ENCODE results near the gene C1QTNF1. TPM values are rescaled to one million over a fixed set of nuclear protein-coding genes. Genes with fewer than 3 reads are reported as not detected.
"Not testable (repeated sequence)": the region's sequence is repeated elsewhere in the genome, so short reads cannot be mapped to it uniquely, and the experiment has no call there.

Gene C1QTNF1
- total RNA-seq, 1 donor from 2014 or later = 15.8 TPM

- no peak for DNase-seq
Observed at GRCh38 chr17:79057737-79058385, 33.9 kb downstream of the C1QTNF1 start.

DNA sequence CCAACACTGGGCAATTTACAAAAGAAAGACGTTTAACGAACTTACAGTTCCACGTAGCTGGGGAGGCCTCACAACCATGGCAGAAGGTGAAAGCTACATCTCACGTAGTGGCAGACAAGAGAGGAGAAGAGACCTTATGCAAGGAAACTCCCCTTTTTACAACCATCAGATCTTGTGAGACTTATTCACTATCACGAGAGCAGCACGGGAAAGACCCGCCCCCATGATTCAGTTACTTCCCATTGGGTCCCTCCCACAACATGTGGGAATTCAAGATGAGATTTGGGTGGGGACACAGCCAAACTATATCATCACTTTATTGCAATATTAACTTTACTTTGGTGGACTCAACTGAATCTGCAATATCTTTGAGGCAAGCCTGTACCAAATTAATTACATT is 38.7 kb downstream of the C1QTNF1 start:
- DNase-seq = no peak

DNA sequence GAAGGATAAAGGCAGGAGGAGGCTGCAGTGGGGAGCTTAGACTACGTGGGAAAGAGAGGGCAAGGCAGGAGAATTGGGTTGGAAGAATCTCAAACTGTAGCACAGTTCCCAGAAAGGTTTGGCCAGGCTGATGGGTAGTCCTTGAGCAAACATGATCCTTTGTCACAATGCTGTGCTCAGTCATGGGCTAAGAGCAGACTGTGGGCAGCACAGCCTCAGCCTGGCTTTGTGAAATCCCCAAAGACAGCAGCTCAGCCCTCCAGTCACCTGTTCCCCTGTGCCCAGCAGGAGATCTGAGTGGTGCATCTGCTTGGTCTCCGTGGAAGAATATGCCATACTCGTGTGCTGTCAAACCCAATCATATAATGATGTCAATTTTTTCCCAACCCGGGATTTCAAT is 40.1 kb downstream of the C1QTNF1 start:
- DNase-seq = no peak

- no peak for DNase-seq
Observed at GRCh38 chr17:79065105-79065670, 41.2 kb downstream of the C1QTNF1 start.

GRCh38 chr17:79066963-79067362 is 43.0 kb downstream of the C1QTNF1 start:
- DNase-seq = no peak

DNA sequence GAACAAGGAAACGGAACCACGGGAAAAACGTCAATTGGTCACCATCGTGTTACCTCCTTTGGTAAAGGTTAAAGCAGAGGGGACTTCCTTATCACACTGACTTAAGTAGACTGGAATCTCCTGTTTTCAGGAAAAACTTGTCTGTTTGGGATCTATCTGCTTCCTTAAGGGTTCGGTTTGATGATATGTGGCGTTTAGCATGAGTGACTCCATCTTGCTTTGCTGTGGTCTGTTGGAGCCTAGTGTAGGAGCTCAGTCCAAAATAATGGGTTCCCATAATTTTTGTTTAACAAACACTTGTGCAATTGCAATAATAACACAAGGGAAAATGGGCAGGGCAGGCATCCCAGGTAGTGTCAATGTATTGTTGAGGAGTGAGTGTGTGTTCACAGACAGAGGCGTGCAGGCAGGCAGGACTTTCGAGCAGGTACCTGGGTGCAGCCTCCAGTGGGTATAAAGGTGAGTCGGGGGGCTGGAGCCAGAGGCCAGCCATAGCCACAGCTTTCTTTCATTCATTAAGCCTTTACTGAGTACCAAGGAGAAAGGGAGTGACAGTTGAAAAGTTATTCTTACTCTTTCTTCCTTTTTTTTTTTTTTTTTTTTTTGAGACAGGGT is 46.4 kb downstream of the C1QTNF1 start:
- DNase-seq = no peak

DNA sequence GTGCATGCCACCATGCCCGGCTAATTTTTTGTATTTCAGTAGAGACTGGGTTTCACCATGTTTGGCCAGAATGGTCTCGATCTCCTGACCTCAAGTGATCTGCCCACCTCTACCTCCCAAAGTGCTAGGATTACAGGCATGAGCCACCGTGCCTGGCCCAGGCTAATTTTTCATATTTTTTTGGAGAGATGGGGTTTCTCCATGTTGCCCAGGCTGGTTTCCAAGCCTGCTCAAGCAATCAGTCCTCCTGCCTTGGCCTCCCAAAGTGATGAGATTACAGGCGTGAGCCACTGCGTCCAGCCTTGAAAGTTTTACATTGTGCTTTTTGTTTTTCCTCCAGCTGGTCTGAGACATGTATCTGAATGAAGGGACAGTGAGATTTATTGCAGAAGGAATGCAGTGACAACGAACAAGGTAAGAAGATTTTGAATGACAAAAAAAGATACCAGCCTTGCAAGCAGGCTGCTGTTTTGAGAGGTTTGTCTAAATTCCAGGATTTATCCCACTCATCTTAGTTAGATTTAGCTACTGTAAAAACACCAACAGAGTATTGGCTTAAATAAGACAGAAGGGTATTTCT is 47.3 kb downstream of the C1QTNF1 start:
- no peak for DNase-seq

DNA sequence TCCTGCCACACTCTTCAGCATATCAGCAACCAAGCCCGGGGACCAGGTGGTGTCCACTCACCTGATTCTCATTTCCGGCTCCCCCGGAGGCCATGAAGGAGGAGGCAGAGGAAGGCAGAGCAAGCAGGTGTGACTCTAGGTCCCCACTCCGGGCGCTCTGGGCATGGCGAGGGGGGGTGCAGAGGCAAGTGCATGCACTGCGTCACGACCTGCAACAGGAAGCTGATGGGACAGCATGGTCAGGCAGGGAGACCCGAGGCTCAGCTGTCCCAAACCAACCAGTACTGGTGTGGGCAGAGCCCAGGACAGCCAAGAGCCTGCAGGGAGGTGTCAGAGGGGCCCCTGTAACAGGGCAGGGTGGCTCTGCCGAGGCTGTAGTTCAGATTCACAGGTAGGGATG is 48.6 kb downstream of the C1QTNF1 start:
- DNase-seq = no peak

DNA sequence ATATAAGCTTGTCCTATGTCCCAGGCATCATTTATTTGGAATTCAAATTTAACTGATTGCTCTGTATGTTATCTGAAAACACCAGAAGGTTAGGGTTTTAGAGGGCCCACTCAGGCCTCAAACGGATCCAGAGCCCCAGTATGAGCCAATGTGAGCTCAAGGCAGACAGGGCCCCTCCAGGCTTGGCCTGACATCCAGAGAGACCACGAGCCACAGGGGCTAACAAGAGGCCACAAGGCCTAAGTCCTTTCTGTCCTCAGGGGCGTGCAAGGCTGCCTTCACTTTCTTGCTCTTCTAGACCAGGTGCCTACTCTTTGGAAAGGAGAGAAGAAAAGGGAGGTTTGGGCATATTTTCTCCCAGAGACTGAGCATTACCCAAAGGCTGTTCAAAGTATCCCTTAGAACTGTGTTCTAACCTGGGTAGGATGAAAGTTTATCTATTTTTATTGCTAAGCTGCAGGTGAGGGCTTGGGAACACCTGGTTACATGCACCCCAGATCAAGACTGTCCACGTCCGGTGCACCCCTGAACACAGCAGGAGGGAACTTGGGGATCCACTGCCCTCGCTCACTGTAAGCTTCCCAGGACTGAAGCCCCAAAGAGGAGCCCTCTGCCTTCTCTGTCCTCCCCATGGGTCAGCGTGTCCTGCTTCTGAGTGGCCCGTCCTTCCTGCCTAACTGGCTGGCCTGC is 49.2 kb downstream of the C1QTNF1 start:
- no peak for DNase-seq

- no peak for DNase-seq
Observed at GRCh38 chr17:79073706-79074088, 49.7 kb downstream of the C1QTNF1 start.

GRCh38 chr17:79074121-79074648 is 50.2 kb downstream of the C1QTNF1 start:
- not testable (repeated sequence) for DNase-seq

DNA sequence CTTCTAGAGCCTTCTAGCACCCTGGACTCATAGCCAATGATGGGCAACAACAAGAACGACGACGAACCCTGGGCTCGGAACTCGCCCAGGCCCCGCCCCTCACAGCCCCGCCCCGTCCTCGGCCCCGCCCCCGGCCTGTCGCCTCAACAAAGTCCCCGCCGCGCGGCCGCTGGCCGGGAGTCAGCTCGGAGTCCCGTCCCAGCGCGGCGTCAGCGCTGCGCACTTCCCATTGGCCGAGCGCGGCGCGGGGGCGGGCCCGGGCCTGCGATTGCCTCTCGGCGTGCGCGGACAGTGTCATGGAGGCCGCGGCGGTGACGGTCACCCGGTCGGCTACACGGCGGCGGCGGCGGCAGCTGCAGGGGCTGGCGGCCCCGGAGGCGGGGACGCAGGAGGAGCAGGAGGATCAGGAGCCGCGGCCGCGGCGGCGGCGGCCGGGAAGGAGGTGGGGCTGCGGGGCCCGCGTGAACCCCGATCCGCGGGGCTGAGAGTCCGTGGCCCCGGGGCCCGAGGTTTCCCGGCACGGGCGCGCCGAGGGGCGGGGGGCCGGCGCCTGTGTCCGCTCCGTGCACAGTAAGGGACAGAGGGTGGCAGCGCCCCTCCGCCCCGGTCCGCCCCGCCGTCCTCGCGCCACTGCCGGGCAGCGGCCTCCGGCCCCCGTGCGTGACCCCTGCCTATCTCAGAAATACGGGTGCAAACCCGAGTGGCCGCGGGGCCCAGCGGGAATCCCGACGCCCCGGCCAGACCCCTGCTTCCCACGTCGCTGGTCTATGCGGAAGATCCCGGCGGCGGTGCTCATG is 50.9 kb downstream of the C1QTNF1 start, which contains the start of gene ENGASE:
Gene ENGASE (plus strand): TSS at position 176 of the 797 bp plus-strand sequence. CDS start 121 bp downstream, at position 297.
- peak; percentile 91 for DNase-seq

DNA sequence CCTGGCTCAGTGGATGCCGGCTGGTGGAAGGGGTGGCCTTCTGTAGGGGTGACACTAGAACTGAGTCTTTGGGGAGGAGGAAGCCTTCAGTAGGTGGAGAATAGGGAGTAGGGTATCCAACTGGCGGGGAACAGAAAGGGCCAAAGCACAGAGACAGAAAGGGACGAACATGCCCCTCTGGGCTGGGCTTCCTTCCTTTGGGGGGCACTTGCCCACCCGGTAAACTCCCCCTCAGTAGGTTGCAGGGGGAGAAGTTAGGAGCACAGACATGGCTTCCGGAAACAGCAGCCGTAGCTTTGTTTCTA is 51.4 kb downstream of the C1QTNF1 start:
- DNase-seq = no peak

- DNase-seq = no peak
Observed at GRCh38 chr17:79075861-79076406, 52.0 kb downstream of the C1QTNF1 start.

DNA sequence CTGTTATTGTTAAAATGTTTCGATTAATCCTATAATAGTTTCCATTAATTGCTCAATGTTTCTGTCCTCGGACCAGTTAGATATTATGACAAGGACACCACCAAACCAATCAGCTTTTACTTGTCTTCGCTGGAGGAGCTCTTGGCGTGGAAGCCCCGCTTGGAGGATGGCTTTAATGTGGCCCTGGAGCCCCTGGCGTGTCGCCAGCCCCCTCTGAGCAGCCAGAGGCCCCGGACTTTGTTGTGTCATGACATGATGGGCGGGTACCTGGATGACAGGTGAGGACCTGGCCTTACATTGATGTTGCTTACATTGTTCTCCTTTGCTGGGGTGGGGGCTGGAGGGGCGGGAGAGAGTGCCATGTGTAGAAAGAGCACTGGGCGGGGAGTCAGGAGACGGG is 53.6 kb downstream of the C1QTNF1 start:
- DNase-seq = no peak

- no peak for DNase-seq
Observed at GRCh38 chr17:79078476-79079190, 54.7 kb downstream of the C1QTNF1 start.

DNA sequence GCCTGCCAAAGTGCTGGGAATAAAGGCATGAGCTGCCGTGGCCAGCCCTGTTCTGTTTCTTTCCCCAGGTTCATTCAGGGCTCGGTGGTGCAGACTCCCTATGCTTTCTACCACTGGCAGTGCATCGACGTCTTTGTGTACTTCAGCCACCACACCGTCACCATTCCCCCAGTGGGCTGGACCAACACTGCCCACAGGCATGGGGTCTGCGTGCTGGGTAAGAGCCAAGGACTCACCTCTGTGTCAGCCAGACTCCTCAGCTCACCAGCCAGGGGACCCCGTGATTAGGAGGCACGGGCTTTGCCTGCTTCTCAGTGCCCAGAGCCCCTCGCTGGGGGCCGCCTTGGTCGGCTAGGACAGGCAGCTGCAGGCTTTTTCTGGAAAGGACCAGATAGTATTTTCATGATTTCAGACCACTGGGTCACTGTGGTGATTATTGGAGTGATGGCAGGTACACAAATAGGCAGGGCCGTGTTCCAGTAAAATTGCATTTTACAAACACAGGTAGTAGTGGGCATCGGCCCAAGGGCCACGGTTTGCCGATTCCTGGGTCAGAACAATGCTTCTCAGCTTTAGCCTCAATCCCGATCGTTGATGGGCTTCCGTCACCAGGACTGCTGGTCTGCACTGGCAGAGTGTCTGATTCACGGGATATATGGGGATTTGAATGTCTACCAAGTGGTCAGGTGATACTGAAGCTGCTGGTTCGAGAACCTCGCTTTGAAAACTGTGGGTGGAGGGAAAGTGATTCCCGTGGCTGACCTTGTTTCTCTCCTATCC is 55.6 kb downstream of the C1QTNF1 start:
- DNase-seq = no peak

- DNase-seq = no peak
Observed at GRCh38 chr17:79080349-79080748, 56.4 kb downstream of the C1QTNF1 start.

DNA sequence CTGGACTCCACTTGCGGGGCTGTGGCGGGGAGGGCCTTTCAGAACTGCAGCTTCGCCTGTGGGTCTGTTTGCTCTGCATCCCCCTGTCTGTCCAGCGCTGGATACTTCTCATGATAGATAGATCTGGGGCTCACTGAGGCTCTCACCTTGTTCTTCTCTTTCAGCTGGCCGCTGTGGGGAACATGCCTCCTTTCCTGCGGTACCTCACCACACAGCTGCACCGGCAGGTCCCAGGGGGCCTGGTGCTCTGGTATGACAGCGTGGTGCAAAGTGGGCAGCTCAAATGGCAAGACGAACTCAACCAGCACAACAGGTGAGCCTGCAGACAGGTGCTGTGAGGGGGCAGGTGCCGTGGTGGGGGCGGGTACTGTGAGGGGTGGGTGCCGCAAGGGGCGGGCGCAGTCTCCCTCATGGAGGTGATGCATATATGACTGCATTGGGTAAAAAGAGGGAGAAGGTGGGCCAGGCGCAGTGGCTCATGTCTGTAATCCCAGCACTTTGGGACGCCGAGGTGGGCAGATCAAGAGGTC is 56.9 kb downstream of the C1QTNF1 start:
- DNase-seq = no peak
